OCI-M2 (cell line): ENCODE data around the gene ARHGEF39.

ENCODE experiments used
- DNase-seq: peaks from one replicate; lab custom pipeline; 2025; ENCODE audit not compliant: unreplicated experiment; lab: John Stamatoyannopoulos, UW

ARHGEF39 gene

GRCh38 chr9:35679091-35679490, 14.1 kb upstream of the ARHGEF39 start:
- DNase-seq = no peak

- no peak for DNase-seq
Observed at GRCh38 chr9:35675732-35676392, 10.9 kb upstream of the ARHGEF39 start.

GRCh38 chr9:35675204-35675603, 10.2 kb upstream of the ARHGEF39 start:
- DNase-seq = no peak

GRCh38 chr9:35674025-35674361, 9.0 kb upstream of the ARHGEF39 start:
- no peak for DNase-seq

GRCh38 chr9:35673132-35674024, 8.4 kb upstream of the ARHGEF39 start, which contains the start of gene CA9:
Gene CA9 (plus strand): TSS chr9:35673928. CDS start chr9:35673960, 32 bp downstream.
- DNase-seq = no peak

- DNase-seq = no peak
Observed at GRCh38 chr9:35669331-35670145, 4.5 kb upstream of the ARHGEF39 start.

- no peak for DNase-seq
Observed at GRCh38 chr9:35667939-35668338, 2.9 kb upstream of the ARHGEF39 start.

GRCh38 chr9:35666549-35666948, 1.6 kb upstream of the ARHGEF39 start:
- DNase-seq = no peak

- no peak for DNase-seq
Observed at GRCh38 chr9:35666045-35666444, 1.1 kb upstream of the ARHGEF39 start.

GRCh38 chr9:35665471-35665818, 450 bp upstream of the ARHGEF39 start:
- no peak for DNase-seq

GRCh38 chr9:35662437-35662836, 2.6 kb downstream of the ARHGEF39 start:
- DNase-seq = no peak

- DNase-seq = no peak
Observed at GRCh38 chr9:35661756-35662350, 3.1 kb downstream of the ARHGEF39 start.

GRCh38 chr9:35660966-35661415, 4.0 kb downstream of the ARHGEF39 start:
- no peak for DNase-seq

- no peak for DNase-seq
Observed at GRCh38 chr9:35659340-35659739, 5.7 kb downstream of the ARHGEF39 start.

- DNase-seq = peak; percentile 4
Observed at GRCh38 chr9:35658968-35659220, 6.1 kb downstream of the ARHGEF39 start.

- DNase-seq = peak; percentile 84
Observed at GRCh38 chr9:35658137-35658967, 6.6 kb downstream of the ARHGEF39 start, which contains the start of gene CCDC107. Gene CCDC107 (plus strand): TSS chr9:35658292. CDS start chr9:35658380, 88 bp downstream.

GRCh38 chr9:35657546-35658136, 7.4 kb downstream of the ARHGEF39 start, which contains the start of gene RMRP:
Gene RMRP (minus strand): TSS chr9:35658019.
- peak; percentile 84 for DNase-seq

GRCh38 chr9:35656831-35657545, 8.0 kb downstream of the ARHGEF39 start:
- DNase-seq = no peak

- no peak for DNase-seq
Observed at GRCh38 chr9:35656348-35656747, 8.6 kb downstream of the ARHGEF39 start.
